ENCODE measurements around the gene PPP4C. TPM values are rescaled to one million over a fixed set of nuclear protein-coding genes. Genes with fewer than 3 reads are reported as not detected.

The PPP4C gene
- polyA plus RNA-seq, 3 donors: 186 to 388 (median 279) TPM

DNA sequence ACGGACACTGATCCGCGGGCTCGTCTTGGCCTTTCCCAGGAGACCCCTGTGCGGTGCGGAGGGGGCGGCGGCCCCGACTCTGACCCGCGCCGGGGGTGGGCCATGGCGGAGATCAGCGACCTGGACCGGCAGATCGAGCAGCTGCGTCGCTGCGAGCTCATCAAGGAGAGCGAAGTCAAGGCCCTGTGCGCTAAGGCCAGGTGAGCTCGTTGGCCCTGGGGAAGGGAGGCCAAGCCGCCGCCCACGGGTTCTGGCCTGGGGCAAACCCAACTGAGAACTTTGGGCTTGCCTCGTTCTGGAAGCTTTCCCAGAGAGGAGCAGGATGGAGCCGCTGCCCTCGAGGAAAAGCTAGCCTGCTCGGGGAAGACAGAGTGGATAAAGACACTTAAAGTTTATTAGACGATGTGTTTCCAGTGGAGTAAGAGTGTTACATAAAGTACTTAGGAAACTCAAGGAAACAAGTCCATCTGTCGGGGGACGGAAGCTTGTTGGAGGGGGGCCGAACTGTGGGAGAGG is 540 bp downstream of the PPP4C start:
- under 1% methylated on average over 30 of the region's 33 CpGs for WGBS (ENCODE audit: insufficient coverage)
- Mint-ChIP-seq H3K9me3 (peaks cover 0 to 2% (median 0%) of the 10 kb centered on the region in 7 donors), H3K36me3 (peaks cover 51 to 63% of the 10 kb centered on the region in 2 donors), H3K4me3 (peak overlapping the region; percentile 90), H3K27me3 (ENCODE audit: low read depth in 3 of 3) (no peaks in the 10 kb centered on the region), H3K27ac (peak overlapping the region; percentile 76 to 96 (median 95)), H3K4me1 (peaks cover 31% of the 10 kb centered on the region)
- H4K20me1 ChIP-seq (ENCODE audit: insufficient read depth, low read length): peaks cover 59% of the 10 kb centered on the region
- H3K4me2 ChIP-seq (replicated peaks; ENCODE audit: extremely low read depth, low read length, poor library complexity, severe bottlenecking): peak overlapping the region; percentile 97
- H3K4me1 ChIP-seq (ENCODE audit: control insufficient read depth in 1 of 2, insufficient read depth in 2 of 2, low read length in 2 of 2): peaks cover 24 to 39% of the 10 kb centered on the region in 2 donors
- peak overlapping the region; percentile 80 for H2AFZ ChIP-seq (ENCODE audit: insufficient read depth, low read depth, low read length, poor library complexity, severe bottlenecking)
- TF ChIP-seq, protein P1, sequence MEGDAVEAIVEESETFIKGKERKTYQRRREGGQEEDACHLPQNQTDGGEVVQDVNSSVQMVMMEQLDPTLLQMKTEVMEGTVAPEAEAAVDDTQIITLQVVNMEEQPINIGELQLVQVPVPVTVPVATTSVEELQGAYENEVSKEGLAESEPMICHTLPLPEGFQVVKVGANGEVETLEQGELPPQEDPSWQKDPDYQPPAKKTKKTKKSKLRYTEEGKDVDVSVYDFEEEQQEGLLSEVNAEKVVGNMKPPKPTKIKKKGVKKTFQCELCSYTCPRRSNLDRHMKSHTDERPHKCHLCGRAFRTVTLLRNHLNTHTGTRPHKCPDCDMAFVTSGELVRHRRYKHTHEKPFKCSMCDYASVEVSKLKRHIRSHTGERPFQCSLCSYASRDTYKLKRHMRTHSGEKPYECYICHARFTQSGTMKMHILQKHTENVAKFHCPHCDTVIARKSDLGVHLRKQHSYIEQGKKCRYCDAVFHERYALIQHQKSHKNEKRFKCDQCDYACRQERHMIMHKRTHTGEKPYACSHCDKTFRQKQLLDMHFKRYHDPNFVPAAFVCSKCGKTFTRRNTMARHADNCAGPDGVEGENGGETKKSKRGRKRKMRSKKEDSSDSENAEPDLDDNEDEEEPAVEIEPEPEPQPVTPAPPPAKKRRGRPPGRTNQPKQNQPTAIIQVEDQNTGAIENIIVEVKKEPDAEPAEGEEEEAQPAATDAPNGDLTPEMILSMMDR (IDR thresholded peaks at IDR 0.05): no peak
- peak overlapping the region; percentile 83 to 92 for H3K27ac ChIP-seq (ENCODE audit: low read depth in 1 of 2, low read length in 2 of 2)
- H3K9ac ChIP-seq (ENCODE audit: insufficient read depth, low read length, poor library complexity, severe bottlenecking): peak overlapping the region; percentile 93
- peaks cover 61% of the 10 kb centered on the region for H3K79me2 ChIP-seq (ENCODE audit: insufficient read depth, low read length)
- peak overlapping the region; percentile 69 to 93 (median 83) for H3K4me3 ChIP-seq (replicated peaks in 1 of 3; ENCODE audit: low read depth in 2 of 3, low read length in 3 of 3)
- no peak for DNase-seq
- no peaks in the 10 kb centered on the region for H3K27me3 ChIP-seq (ENCODE audit: control insufficient read depth in 2 of 2, insufficient read depth in 2 of 2, low read length in 2 of 2)
- intact Hi-C loops (cut with micrococcal nuclease): loop anchor here in 1 of 2 donors (2.0 kb wide), 1 partner anchor 14 kb away; the partner anchor contains the start of gene TBX6
- peaks cover 44 to 61% of the 10 kb centered on the region in 2 donors for H3K36me3 ChIP-seq (replicated peaks in 1 of 2; ENCODE audit: control insufficient read depth in 1 of 2, insufficient read depth in 2 of 2, low read length in 2 of 2)
- H3K9me3 ChIP-seq (replicated peaks in 1 of 2; ENCODE audit: control insufficient read depth in 1 of 2, insufficient read depth in 1 of 2, low read length in 2 of 2): no peaks in the 10 kb centered on the region

DNA sequence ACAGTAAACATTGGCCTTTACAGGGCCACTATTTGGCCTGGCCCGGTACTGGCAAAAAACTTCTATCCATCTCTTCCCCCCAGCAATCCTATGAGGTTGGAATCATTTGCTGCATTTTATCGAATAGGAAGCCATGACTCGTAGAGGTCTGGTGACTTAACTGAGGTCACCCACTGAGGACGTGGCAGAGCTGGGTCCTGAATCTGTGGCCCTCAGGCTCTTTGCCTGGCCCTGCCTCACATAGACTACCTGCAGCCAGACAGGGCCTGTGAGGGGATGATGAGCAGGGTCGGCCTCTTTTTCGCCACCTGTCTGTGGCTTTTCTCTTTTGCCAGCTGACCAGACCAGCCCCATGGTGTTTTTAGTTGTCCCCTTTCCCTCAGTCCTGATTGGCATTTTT is 1.9 kb downstream of the PPP4C start:
- Histone ChIP-seq H4K20me1 (ENCODE audit: insufficient read depth, low read length) (peaks cover 59% of the 10 kb centered on the region), H3K36me3 (replicated peaks in 1 of 2; ENCODE audit: control insufficient read depth in 1 of 2, insufficient read depth in 2 of 2, low read length in 2 of 2) (peaks cover 42 to 60% of the 10 kb centered on the region in 2 donors), H3K79me2 (ENCODE audit: insufficient read depth, low read length) (peaks cover 53% of the 10 kb centered on the region), H3K9ac (ENCODE audit: insufficient read depth, low read length, poor library complexity, severe bottlenecking) (no peak overlapping the region), H3K9me3 (replicated peaks in 1 of 2; ENCODE audit: control insufficient read depth in 1 of 2, insufficient read depth in 1 of 2, low read length in 2 of 2) (no peaks in the 10 kb centered on the region), H3K4me2 (replicated peaks; ENCODE audit: extremely low read depth, low read length, poor library complexity, severe bottlenecking) (peak overlapping the region; percentile 97), H2AFZ (ENCODE audit: insufficient read depth, low read depth, low read length, poor library complexity, severe bottlenecking) (no peak overlapping the region), H3K4me3 (replicated peaks in 1 of 3; ENCODE audit: low read depth in 2 of 3, low read length in 3 of 3) (peak overlapping the region in 1 of 3 experiments; percentile 93), H3K27ac (ENCODE audit: low read depth in 1 of 2, low read length in 2 of 2) (peak overlapping the region in 1 of 2 donors; percentile 92), H3K4me1 (ENCODE audit: control insufficient read depth in 1 of 2, insufficient read depth in 2 of 2, low read length in 2 of 2) (peaks cover 24 to 39% of the 10 kb centered on the region in 2 donors), H3K27me3 (ENCODE audit: control insufficient read depth in 2 of 2, insufficient read depth in 2 of 2, low read length in 2 of 2) (no peaks in the 10 kb centered on the region)
- peaks cover 50 to 64% of the 10 kb centered on the region in 2 donors for H3K36me3 Mint-ChIP-seq
- peak overlapping the region in 1 of 2 donors; percentile 90 for H3K4me3 Mint-ChIP-seq
- 78% methylated on average over 6 of the region's 6 CpGs for WGBS (ENCODE audit: insufficient coverage)
- peak overlapping the region; percentile 62 to 96 (median 87) for H3K27ac Mint-ChIP-seq
- H3K9me3 Mint-ChIP-seq: peaks cover 0 to 2% (median 0%) of the 10 kb centered on the region in 7 donors
- peaks cover 0 to 1% (median 0%) of the 10 kb centered on the region in 3 donors for H3K27me3 Mint-ChIP-seq (ENCODE audit: low read depth in 3 of 3)
- peaks cover 31% of the 10 kb centered on the region for H3K4me1 Mint-ChIP-seq
- TF ChIP-seq, protein P1 (IDR thresholded peaks at IDR 0.05): no peak
- DNase-seq: peak in 2 of 3 donors; percentile 36 to 65
- intact Hi-C loops (cut with micrococcal nuclease): loop anchor here in 1 of 2 donors (2.0 kb wide), 1 partner anchor 13 kb away; the partner anchor contains the start of gene TBX6

Data from CD14-positive monocyte (primary cell).